Measurements from ENCODE around the gene LPCAT2. TPM values are rescaled to one million over a fixed set of nuclear protein-coding genes. Genes with fewer than 3 reads are reported as not detected.

The LPCAT2 gene
- total and polyA plus RNA-seq, 2 of the 13 experiments (the other 11 are each of a cell fraction or from before 2014, with no cell fraction given) = 9.9 to 17.6 TPM

GRCh38 chr16:55622930-55623561 lies 114.2 kb downstream of the LPCAT2 start (continued):
- no peak for TF ChIP-seq CEBPZ (IDR thresholded peaks at IDR 0.05; ENCODE audit: low read length)
- TF ChIP-seq ZBTB3 (CRISPR knock-in tag; IDR thresholded peaks at IDR 0.05; ENCODE audit: borderline replicate concordance, low read depth) = peak; percentile 89; the same call in 1 of the 2 replicates
- TF ChIP-seq MED1 (CRISPR knock-in tag; IDR thresholded peaks at IDR 0.05) = peak; percentile 99
- TF ChIP-seq NR3C1 (CRISPR knock-in tag; IDR thresholded peaks at IDR 0.05) = no peak
- peak; percentile 64 for TF ChIP-seq CREB1 (IDR thresholded peaks at IDR 0.05)
- peak; percentile 71 for TF ChIP-seq CREB1 (CRISPR knock-in tag; IDR thresholded peaks at IDR 0.05)
- TF ChIP-seq NAIF1 (CRISPR knock-in tag; IDR thresholded peaks at IDR 0.05; ENCODE audit: borderline replicate concordance) = peak; percentile 69; the same call in 1 of the 2 replicates
- peak; percentile 83; the same call in 1 of the 2 replicates for TF ChIP-seq ZNF414 (CRISPR knock-in tag; IDR thresholded peaks at IDR 0.05)
- TF ChIP-seq ZZZ3 (CRISPR knock-in tag; IDR thresholded peaks at IDR 0.05; ENCODE audit: borderline replicate concordance) = peak; percentile 59; the same call in 1 of the 2 replicates
- TF ChIP-seq YY1 (IDR thresholded peaks at IDR 0.05; ENCODE audit: insufficient read depth, insufficient replicate concordance, low read depth, low read length) = no peak
- TF ChIP-seq ZNF550 (CRISPR knock-in tag; IDR thresholded peaks at IDR 0.05; ENCODE audit: borderline replicate concordance) = peak; percentile 93; the same call in 1 of the 2 replicates
- TF ChIP-seq ZNF574 (CRISPR knock-in tag; IDR thresholded peaks at IDR 0.05) = peak; percentile 86
- peak; percentile 77 for TF ChIP-seq IRF9 (CRISPR knock-in tag; IDR thresholded peaks at IDR 0.05; ENCODE audit: borderline replicate concordance)
- TF ChIP-seq FOXA1 (IDR thresholded peaks at IDR 0.05) = peak; percentile 71
- TF ChIP-seq FOXA1 (CRISPR knock-in tag; IDR thresholded peaks at IDR 0.05) = peak; percentile 98
- no peak for TF ChIP-seq RORA (CRISPR knock-in tag; IDR thresholded peaks at IDR 0.05)
- TF ChIP-seq GLI4 (CRISPR knock-in tag; IDR thresholded peaks at IDR 0.05; ENCODE audit: borderline replicate concordance) = no peak
- TF ChIP-seq ARNTL (CRISPR knock-in tag; IDR thresholded peaks at IDR 0.05) = peak; percentile 99
- TF ChIP-seq ZNF382 (CRISPR knock-in tag; IDR thresholded peaks at IDR 0.05; ENCODE audit: borderline replicate concordance) = no peak
- TF ChIP-seq ZBTB21 (CRISPR knock-in tag; IDR thresholded peaks at IDR 0.05) = 0 out of 2 replicates have a peak, but pooled peaks have one; percentile 17

All from HepG2 (cell line).